ENCODE data around the gene KLHL29. TPM values are rescaled to one million over a fixed set of nuclear protein-coding genes. Genes with fewer than 3 reads are reported as not detected.

Gene KLHL29
- total and polyA plus RNA-seq, 2 experiments from 2014 or later: 3.8 to 9.9 TPM

DNA sequence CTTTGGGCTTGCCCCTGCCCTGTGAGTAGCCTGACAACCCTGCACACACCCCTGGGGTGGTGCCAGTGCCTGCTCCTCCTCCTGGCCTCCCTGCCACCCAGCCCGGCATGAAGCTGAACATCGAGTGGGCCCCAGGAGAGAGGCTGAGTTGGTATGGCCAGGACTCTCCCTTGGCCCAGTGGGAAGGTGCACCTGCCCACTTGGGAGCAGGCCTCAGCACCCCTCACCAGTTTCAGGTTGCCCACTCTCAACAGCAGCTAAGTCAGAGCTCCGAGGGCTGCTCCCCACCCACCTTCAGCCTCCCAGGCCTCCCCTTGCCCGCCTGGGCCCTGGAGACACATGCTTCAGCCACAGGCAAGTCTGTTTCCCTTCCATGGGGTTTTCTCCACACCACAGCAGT is 203.1 kb downstream of the KLHL29 start:
- no peaks in the 10 kb centered on the region for H3K27me3 ChIP-seq
- no peaks in the 10 kb centered on the region for H3K9me3 ChIP-seq (ENCODE audit: low read depth)
- no peaks in the 10 kb centered on the region for H4K20me1 ChIP-seq (ENCODE audit: insufficient read depth, poor library complexity, severe bottlenecking)
- no peak for DNase-seq (ENCODE audit: low spot score)
- H3K27ac ChIP-seq: no peak overlapping the region
- TF ChIP-seq EZH2 (IDR thresholded peaks at IDR 0.05; ENCODE audit: borderline replicate concordance) (no peak), EZH2phosphoT487 (IDR thresholded peaks at IDR 0.05; ENCODE audit: low read depth, severe bottlenecking, unreplicated experiment) (no peak)
- TF ChIP-seq, protein P1, sequence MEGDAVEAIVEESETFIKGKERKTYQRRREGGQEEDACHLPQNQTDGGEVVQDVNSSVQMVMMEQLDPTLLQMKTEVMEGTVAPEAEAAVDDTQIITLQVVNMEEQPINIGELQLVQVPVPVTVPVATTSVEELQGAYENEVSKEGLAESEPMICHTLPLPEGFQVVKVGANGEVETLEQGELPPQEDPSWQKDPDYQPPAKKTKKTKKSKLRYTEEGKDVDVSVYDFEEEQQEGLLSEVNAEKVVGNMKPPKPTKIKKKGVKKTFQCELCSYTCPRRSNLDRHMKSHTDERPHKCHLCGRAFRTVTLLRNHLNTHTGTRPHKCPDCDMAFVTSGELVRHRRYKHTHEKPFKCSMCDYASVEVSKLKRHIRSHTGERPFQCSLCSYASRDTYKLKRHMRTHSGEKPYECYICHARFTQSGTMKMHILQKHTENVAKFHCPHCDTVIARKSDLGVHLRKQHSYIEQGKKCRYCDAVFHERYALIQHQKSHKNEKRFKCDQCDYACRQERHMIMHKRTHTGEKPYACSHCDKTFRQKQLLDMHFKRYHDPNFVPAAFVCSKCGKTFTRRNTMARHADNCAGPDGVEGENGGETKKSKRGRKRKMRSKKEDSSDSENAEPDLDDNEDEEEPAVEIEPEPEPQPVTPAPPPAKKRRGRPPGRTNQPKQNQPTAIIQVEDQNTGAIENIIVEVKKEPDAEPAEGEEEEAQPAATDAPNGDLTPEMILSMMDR (IDR thresholded peaks at IDR 0.05; ENCODE audit: poor library complexity): no peak
- no peaks in the 10 kb centered on the region for H3K4me1 ChIP-seq (ENCODE audit: insufficient read depth)
- H3K9me2 ChIP-seq (replicated peaks; ENCODE audit: insufficient read depth): no peaks in the 10 kb centered on the region
- no peaks in the 10 kb centered on the region for H3K79me2 ChIP-seq
- H2AFZ ChIP-seq: no peak overlapping the region
- 97% methylated on average over 3 of the region's 4 CpGs for WGBS (ENCODE audit: low lambda C conversion rate, missing lambda C conversion rate)
- H3K4me3 ChIP-seq: no peak overlapping the region
- no peak overlapping the region for H3K4me2 ChIP-seq
- H3K36me3 ChIP-seq (replicated peaks; ENCODE audit: insufficient read depth, low read depth): no peaks in the 10 kb centered on the region

GRCh38 chr2:23588508-23589201 is 203.7 kb downstream of the KLHL29 start:
- H3K27ac ChIP-seq: no peak overlapping the region
- no peaks in the 10 kb centered on the region for H3K36me3 ChIP-seq (replicated peaks; ENCODE audit: insufficient read depth, low read depth)
- H3K4me3 ChIP-seq: no peak overlapping the region
- H3K79me2 ChIP-seq: no peaks in the 10 kb centered on the region
- H3K9me2 ChIP-seq (replicated peaks; ENCODE audit: insufficient read depth): no peaks in the 10 kb centered on the region
- 92% methylated on average over 18 of the region's 18 CpGs for WGBS (ENCODE audit: low lambda C conversion rate, missing lambda C conversion rate)
- H3K4me2 ChIP-seq: no peak overlapping the region
- H3K9me3 ChIP-seq (ENCODE audit: low read depth): no peaks in the 10 kb centered on the region
- H3K27me3 ChIP-seq: no peaks in the 10 kb centered on the region
- TF ChIP-seq EZH2phosphoT487 (IDR thresholded peaks at IDR 0.05; ENCODE audit: low read depth, severe bottlenecking, unreplicated experiment): no peak
- TF ChIP-seq, protein P1 (IDR thresholded peaks at IDR 0.05; ENCODE audit: poor library complexity): no peak
- TF ChIP-seq EZH2 (IDR thresholded peaks at IDR 0.05; ENCODE audit: borderline replicate concordance): no peak
- no peak overlapping the region for H2AFZ ChIP-seq
- peaks cover 2% of the 10 kb centered on the region for H3K4me1 ChIP-seq (ENCODE audit: insufficient read depth)
- DNase-seq (ENCODE audit: low spot score): no peak
- H4K20me1 ChIP-seq (ENCODE audit: insufficient read depth, poor library complexity, severe bottlenecking): no peaks in the 10 kb centered on the region

- no peak overlapping the region for H3K27ac ChIP-seq
Observed at GRCh38 chr2:23589220-23589647, 204.3 kb downstream of the KLHL29 start.

More at GRCh38 chr2:23589220-23589647, 204.3 kb downstream of the KLHL29 start:
- Histone ChIP-seq H3K4me1 (ENCODE audit: insufficient read depth) (peaks cover 6% of the 10 kb centered on the region), H3K36me3 (replicated peaks; ENCODE audit: insufficient read depth, low read depth) (no peaks in the 10 kb centered on the region), H3K4me2 (no peak overlapping the region), H3K9me2 (replicated peaks; ENCODE audit: insufficient read depth) (no peaks in the 10 kb centered on the region), H3K4me3 (no peak overlapping the region), H3K27me3 (no peaks in the 10 kb centered on the region), H3K79me2 (no peaks in the 10 kb centered on the region), H4K20me1 (ENCODE audit: insufficient read depth, poor library complexity, severe bottlenecking) (no peaks in the 10 kb centered on the region), H2AFZ (no peak overlapping the region), H3K9me3 (ENCODE audit: low read depth) (no peaks in the 10 kb centered on the region)
- no peak for TF ChIP-seq EZH2 (IDR thresholded peaks at IDR 0.05; ENCODE audit: borderline replicate concordance)
- no peak for TF ChIP-seq EZH2phosphoT487 (IDR thresholded peaks at IDR 0.05; ENCODE audit: low read depth, severe bottlenecking, unreplicated experiment)
- TF ChIP-seq, protein P1 (IDR thresholded peaks at IDR 0.05; ENCODE audit: poor library complexity): no peak
- DNase-seq (ENCODE audit: low spot score): no peak
- WGBS (ENCODE audit: low lambda C conversion rate, missing lambda C conversion rate): 97% methylated on average over 9 of the region's 9 CpGs

All from hepatocyte (in vitro differentiated cells).